Gastroesophageal sphincter (tissue), 3 donors: ENCODE measurements around the gene CRTC3.

Experiments used
- POLR2A ChIP-seq, 2 donors: fragments of 450-650 bp; IDR thresholded peaks; one replicate each; pipeline ENCODE4 v1.6.1; 2017; ENCODE audit warnings: antibody characterized with exemption in 2 of 2, mild to moderate bottlenecking in 2 of 2, moderate library complexity in 1 of 2
- TF ChIP-seq, protein P1 (sequence below), 4 experiments: fragments of 200-600 bp in 2 of 4; fragments of 450-650 bp in 2 of 4; sonication (generic) in 1 of 4; IDR thresholded peaks; one replicate each; pipeline ENCODE4 v1.5.1; 2017 to 2019; ENCODE audit warnings: antibody characterized with exemption in 4 of 4, mild to moderate bottlenecking in 2 of 4, moderate library complexity in 2 of 4

DNA sequence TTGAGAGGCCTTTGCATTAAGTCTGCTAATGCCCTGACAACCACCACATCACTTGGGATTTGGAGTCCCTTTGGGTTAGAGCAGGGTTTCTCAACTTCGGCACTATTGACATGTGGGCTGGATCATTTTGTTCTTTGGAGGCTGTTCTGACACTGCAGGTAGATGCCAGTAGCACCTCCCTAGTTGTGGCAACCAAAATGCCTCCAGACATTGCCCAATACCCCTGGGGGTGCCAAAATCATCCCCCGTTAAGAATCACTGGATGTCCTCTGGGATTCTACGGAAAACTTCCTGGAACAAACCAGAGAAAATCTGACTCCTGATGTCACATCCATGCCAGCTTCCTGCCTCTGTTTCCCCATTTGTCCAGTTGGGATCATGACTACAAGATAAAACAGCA is 150.2 kb downstream of the CRTC3 start:
- TF ChIP-seq, protein P1, sequence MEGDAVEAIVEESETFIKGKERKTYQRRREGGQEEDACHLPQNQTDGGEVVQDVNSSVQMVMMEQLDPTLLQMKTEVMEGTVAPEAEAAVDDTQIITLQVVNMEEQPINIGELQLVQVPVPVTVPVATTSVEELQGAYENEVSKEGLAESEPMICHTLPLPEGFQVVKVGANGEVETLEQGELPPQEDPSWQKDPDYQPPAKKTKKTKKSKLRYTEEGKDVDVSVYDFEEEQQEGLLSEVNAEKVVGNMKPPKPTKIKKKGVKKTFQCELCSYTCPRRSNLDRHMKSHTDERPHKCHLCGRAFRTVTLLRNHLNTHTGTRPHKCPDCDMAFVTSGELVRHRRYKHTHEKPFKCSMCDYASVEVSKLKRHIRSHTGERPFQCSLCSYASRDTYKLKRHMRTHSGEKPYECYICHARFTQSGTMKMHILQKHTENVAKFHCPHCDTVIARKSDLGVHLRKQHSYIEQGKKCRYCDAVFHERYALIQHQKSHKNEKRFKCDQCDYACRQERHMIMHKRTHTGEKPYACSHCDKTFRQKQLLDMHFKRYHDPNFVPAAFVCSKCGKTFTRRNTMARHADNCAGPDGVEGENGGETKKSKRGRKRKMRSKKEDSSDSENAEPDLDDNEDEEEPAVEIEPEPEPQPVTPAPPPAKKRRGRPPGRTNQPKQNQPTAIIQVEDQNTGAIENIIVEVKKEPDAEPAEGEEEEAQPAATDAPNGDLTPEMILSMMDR (IDR thresholded peaks at IDR 0.05): no peak
- TF ChIP-seq POLR2A (IDR thresholded peaks at IDR 0.05): no peak
